Smooth muscle cell of the pulmonary artery (primary cell): ENCODE data around the gene C4orf46. TPM values are rescaled to one million over a fixed set of nuclear protein-coding genes. Genes with fewer than 3 reads are reported as not detected.

ENCODE experiments used
- total RNA-seq: library from RNA; depleted of rRNA; stranded (reverse); fragments of >200 nt; gene quantifications from 2 replicates; pipeline ENCODE4 v1.2.3, GENCODE V29; 2014

Gene C4orf46
- total RNA-seq = 9.2 and 14.6 TPM in 2 replicates

DNA sequence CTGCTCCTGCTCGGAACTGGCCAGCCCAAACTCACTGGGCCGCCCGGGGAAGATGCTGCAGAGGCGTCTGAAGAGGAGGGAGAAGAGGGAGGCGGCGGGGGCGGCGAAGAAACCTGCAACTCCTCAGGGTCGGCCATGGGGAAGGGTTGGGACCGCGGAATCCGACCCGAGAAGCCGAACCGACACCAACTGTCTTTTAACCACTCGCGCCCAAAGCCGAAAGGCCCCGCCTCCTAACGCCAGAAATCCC is at the start of gene C4orf46:
C4orf46 (minus strand) TSS at position 223 of the 250 bp plus-strand sequence; CDS start at position 137, 86 bp downstream.

DNA sequence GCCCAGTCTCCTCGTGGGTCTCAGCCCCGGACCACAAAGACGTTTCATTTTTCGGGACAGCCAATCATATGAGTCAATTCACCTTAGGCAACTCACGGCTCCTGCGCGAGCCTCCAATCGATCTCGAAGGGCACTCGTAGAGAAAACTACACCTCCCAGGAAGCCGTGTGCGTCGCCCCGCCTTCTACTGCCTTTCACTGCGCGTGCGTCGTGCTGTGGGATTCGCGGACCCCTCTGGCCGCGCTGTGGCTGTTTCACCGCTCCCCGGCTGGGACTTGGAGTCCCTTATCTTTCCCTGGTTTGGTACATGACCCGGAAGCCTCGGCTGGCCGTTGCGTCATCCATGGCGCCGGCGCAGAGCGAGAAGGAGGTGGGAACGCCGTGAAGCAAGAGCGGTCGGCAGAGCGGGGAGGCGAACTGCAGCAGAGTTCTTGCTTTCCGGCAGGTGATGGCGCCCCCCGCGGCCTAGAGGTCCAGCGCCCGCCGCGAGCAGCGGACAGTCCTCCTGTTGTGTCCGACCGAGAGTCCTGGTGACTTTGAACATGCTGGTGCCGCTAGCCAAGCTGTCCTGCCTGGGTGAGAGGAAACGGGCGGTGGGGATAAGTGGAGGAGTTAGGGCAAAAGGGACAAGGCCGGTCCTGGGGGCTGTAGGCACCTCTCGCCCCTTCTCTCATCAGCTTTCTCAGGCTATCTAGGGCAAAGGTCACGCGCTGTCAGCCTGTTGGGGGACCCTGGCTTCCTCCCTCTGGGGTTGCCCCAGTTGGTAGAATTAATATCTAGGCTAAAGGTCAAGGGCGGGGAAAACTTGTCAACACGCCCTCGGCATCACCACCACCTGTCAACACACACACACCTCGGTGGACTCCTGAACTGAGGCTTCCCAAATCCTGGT is 474 bp upstream of the C4orf46 start, which contains the start of gene ETFDH:
ETFDH (plus strand) TSS at position 382 of the 892 bp plus-strand sequence; CDS start at position 543, 161 bp downstream.

Other genes with a start within 250 kb of the C4orf46 start
- 0.50 and 14.7 TPM in 2 replicates for gene RXFP1, start 150.0 kb downstream of the C4orf46 start, total RNA-seq
- gene ETFDH, start 409 bp upstream of the C4orf46 start, total RNA-seq = 31.5 and 39.9 TPM in 2 replicates
- 31.3 and 35.4 TPM in 2 replicates for gene PPID, start 51.5 kb upstream of the C4orf46 start, total RNA-seq
- 44.8 and 79.2 TPM in 2 replicates for gene FNIP2, start 97.1 kb upstream of the C4orf46 start, total RNA-seq